Lower leg skin (tissue), 4 donors: ENCODE results near the gene MINK1. TPM values are rescaled to one million over a fixed set of nuclear protein-coding genes. Genes with fewer than 3 reads are reported as not detected.

Source experiments
- DNase-seq, 2 donors: peaks; one replicate each; pipeline ENCODE4 v3.0.0-alpha.2; 2019; ENCODE audit warnings: low spot score in 2 of 2
- H3K4me3 ChIP-seq: fragments of 200-600 bp; sonication (generic); 2 replicates; pipeline ENCODE4 v1.5.1; 2017; ENCODE audit warnings: mild to moderate bottlenecking, low read depth; ENCODE audit not compliant: poor library complexity, severe bottlenecking
- CTCF ChIP-seq, 3 donors: fragments of 450-650 bp; IDR thresholded peaks; one replicate each; pipeline ENCODE4 v1.5.1; 2016; ENCODE audit warnings: antibody characterized with exemption in 3 of 3, mild to moderate bottlenecking in 3 of 3, moderate library complexity in 2 of 3
- POLR2A ChIP-seq, 2 donors: fragments of 450-650 bp; IDR thresholded peaks; one replicate each; pipeline ENCODE4 v1.6.1; 2016 to 2017; ENCODE audit warnings: antibody characterized with exemption in 2 of 2, mild to moderate bottlenecking in 1 of 2, moderate library complexity in 1 of 2
- WGBS, 2 donors: methylation state at CpG; one replicate each; pipeline ENCODE4 v1.1.5; 2018; 5-methylcytosine and 5-hydroxymethylcytosine counted together
- intact Hi-C: fragments of 100-400 bp; cut with DNase I; formaldehyde crosslinking; loops from one replicate; pipeline ENCODE4 v1.15.0; 2023; ENCODE audit warnings: low total_unique reads
- total RNA-seq, 4 donors: library from RNA; depleted of rRNA; stranded (reverse); fragments of >200 nt; gene quantifications; one replicate each; pipeline ENCODE4 v1.1.0, GENCODE V29; 2016

MINK1 gene
- total RNA-seq, 4 donors from 2014 or later, result 128 to 208 (median 140) TPM

- intact Hi-C loops, result no loop called here
- 21 to 29% methylated on average over 4 of the region's 4 CpGs for WGBS, 2 donors
- TF ChIP-seq POLR2A (IDR thresholded peaks at IDR 0.05) (no peak), CTCF (IDR thresholded peaks at IDR 0.05) (no peak)
- no peak for DNase-seq
- H3K4me3 ChIP-seq, result no peak overlapping the region
Observed at GRCh38 chr17:4945944-4946280, 112.8 kb downstream of the MINK1 start.

- no peak overlapping the region for H3K4me3 ChIP-seq
- TF ChIP-seq POLR2A (IDR thresholded peaks at IDR 0.05), result no peak
- no peak for TF ChIP-seq CTCF (IDR thresholded peaks at IDR 0.05)
- WGBS, 2 donors, result 23% methylated on average over 16 of the region's 16 CpGs
- intact Hi-C loops, result no loop called here
- no peak for DNase-seq
Observed at GRCh38 chr17:4946312-4946976, 113.3 kb downstream of the MINK1 start.

- DNase-seq, result no peak
- 0 to 1% methylated on average over 7 of the region's 7 CpGs for WGBS, 2 donors
Observed at GRCh38 chr17:4947010-4947410, 113.9 kb downstream of the MINK1 start.

More at GRCh38 chr17:4947010-4947410, 113.9 kb downstream of the MINK1 start:
- intact Hi-C loops, result no loop called here
- TF ChIP-seq CTCF (IDR thresholded peaks at IDR 0.05), result no peak
- TF ChIP-seq POLR2A (IDR thresholded peaks at IDR 0.05), result no peak
- peak overlapping the region; percentile 99 for H3K4me3 ChIP-seq

Other genes with a start within 250 kb of the MINK1 start
- gene SMTNL2, start 248.8 kb upstream of the MINK1 start, total RNA-seq, result 1 to 10 TPM in 2 of 4 donors, under 1 TPM in 1, not detected in 1; 0.25 to 3.0 (median 1.0) TPM
- under 1 TPM in 2 of 4 donors, not detected in 2; 0.54 to 0.68 TPM for gene ALOX15, start 191.7 kb upstream of the MINK1 start, total RNA-seq
- gene PELP1, start 129.2 kb upstream of the MINK1 start, total RNA-seq, result 10 to 100 TPM; 20.5 to 78.4 (median 26.0) TPM
- 10 to 100 TPM in 3 of 4 donors, 1 to 10 TPM in 1; 8.5 to 16.4 (median 11.8) TPM for gene ARRB2, start 122.7 kb upstream of the MINK1 start, total RNA-seq
- 10 to 100 TPM; 22.9 to 47.0 (median 40.9) TPM for gene MED11, start 101.9 kb upstream of the MINK1 start, total RNA-seq
- 1 to 10 TPM in 2 of 4 donors, under 1 TPM in 1, not detected in 1; 0.46 to 1.7 (median 1.2) TPM for gene ZMYND15, start 93.5 kb upstream of the MINK1 start, total RNA-seq
- 10 to 100 TPM; 25.0 to 28.1 (median 25.5) TPM for gene CXCL16, start 93.4 kb upstream of the MINK1 start, total RNA-seq
- not detected for gene TM4SF5, start 61.5 kb upstream of the MINK1 start, total RNA-seq
- gene VMO1, start 47.0 kb upstream of the MINK1 start, total RNA-seq, result 1 to 10 TPM in 3 of 4 donors, not detected in 1; 2.2 to 9.9 (median 5.3) TPM
- gene GLTPD2, start 44.4 kb upstream of the MINK1 start, total RNA-seq, result 1 to 10 TPM in 1 of 4 donors, not detected in 3; 1.2 TPM
- gene PSMB6, start 37.2 kb upstream of the MINK1 start, total RNA-seq, result 100 to 1,000 TPM; 103 to 207 (median 177) TPM
- gene PLD2, start 26.2 kb upstream of the MINK1 start, total RNA-seq, result 10 to 100 TPM; 40.1 to 78.8 (median 56.3) TPM
- gene C17orf107, start 66.2 kb downstream of the MINK1 start, total RNA-seq, result 10 to 100 TPM in 2 of 4 donors, 1 to 10 TPM in 2; 7.0 to 13.4 (median 10.1) TPM
- gene CHRNE, start 69.8 kb downstream of the MINK1 start, total RNA-seq, result 1 to 10 TPM in 3 of 4 donors, under 1 TPM in 1; 0.53 to 5.2 (median 3.6) TPM
- not detected for gene GP1BA, start 98.9 kb downstream of the MINK1 start, total RNA-seq
- gene SLC25A11, start 106.7 kb downstream of the MINK1 start, total RNA-seq, result 10 to 100 TPM; 35.5 to 87.7 (median 59.2) TPM
- gene RNF167, start 106.9 kb downstream of the MINK1 start, total RNA-seq, result 10 to 100 TPM; 66.3 to 95.4 (median 80.2) TPM
- 100 to 1,000 TPM; 479 to 709 (median 540) TPM for gene PFN1, start 115.2 kb downstream of the MINK1 start, total RNA-seq
- 1 to 10 TPM; 1.0 to 7.9 (median 4.9) TPM for gene ENO3, start 117.8 kb downstream of the MINK1 start, total RNA-seq
- 10 to 100 TPM; 35.1 to 64.0 (median 51.7) TPM for gene SPAG7, start 134.5 kb downstream of the MINK1 start, total RNA-seq
- gene CAMTA2, start 154.3 kb downstream of the MINK1 start, total RNA-seq, result 10 to 100 TPM; 21.7 to 35.3 (median 30.6) TPM
- 1 to 10 TPM in 3 of 4 donors, under 1 TPM in 1; 0.39 to 2.6 (median 1.4) TPM for gene INCA1, start 164.2 kb downstream of the MINK1 start, total RNA-seq
- 100 to 1,000 TPM in 2 of 4 donors, 10 to 100 TPM in 2; 87.6 to 140 (median 100) TPM for gene KIF1C, start 164.6 kb downstream of the MINK1 start, total RNA-seq
- 10 to 100 TPM in 1 of 4 donors, 1 to 10 TPM in 3; 3.3 to 16.1 (median 4.8) TPM for gene SLC52A1, start 202.1 kb downstream of the MINK1 start, total RNA-seq
- 1 to 10 TPM; 1.2 to 5.2 (median 3.5) TPM for gene ZFP3, start 245.1 kb downstream of the MINK1 start, total RNA-seq